ENCODE results near the gene KCNE4.

DNA sequence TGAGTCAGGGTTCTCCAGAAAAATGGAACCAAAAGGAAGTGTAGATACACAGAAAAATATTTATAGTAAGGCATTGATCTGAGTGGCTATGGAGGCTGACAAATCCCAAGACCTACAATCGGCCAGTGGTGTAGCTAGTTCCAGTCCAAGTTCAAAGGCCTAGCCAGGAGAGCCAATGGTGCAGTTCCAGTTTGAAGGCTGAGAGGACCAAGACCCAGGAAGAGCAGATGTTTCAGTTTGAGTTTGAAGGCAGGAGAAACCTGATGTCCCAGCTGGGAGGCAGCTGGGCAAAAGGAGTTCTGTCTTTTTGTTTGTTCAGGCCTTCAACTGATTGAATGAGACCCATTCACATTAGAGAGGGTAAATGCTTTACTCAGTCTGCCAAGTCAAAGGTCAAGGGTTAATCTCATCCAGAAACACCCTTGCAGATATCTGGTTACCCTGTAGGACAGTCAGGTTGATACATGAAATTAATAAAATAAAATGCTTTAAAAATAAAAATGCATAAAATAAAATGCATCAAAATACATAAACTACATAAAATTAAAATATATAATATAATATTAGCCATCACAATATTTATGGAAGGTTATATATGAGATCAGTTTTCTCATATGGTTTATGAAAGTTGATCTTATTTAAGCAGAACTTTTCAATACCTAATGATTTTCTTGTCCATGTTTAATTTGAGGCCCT, 38.7 kb downstream of the KCNE4 start:
- no peak for TF ChIP-seq POLR2A (IDR thresholded peaks at IDR 0.05; ENCODE audit: extremely low read depth, insufficient read length)
- TF ChIP-seq, protein P1, sequence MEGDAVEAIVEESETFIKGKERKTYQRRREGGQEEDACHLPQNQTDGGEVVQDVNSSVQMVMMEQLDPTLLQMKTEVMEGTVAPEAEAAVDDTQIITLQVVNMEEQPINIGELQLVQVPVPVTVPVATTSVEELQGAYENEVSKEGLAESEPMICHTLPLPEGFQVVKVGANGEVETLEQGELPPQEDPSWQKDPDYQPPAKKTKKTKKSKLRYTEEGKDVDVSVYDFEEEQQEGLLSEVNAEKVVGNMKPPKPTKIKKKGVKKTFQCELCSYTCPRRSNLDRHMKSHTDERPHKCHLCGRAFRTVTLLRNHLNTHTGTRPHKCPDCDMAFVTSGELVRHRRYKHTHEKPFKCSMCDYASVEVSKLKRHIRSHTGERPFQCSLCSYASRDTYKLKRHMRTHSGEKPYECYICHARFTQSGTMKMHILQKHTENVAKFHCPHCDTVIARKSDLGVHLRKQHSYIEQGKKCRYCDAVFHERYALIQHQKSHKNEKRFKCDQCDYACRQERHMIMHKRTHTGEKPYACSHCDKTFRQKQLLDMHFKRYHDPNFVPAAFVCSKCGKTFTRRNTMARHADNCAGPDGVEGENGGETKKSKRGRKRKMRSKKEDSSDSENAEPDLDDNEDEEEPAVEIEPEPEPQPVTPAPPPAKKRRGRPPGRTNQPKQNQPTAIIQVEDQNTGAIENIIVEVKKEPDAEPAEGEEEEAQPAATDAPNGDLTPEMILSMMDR (IDR thresholded peaks at IDR 0.05; ENCODE audit: low read depth, low read length) = no peak
- TF ChIP-seq, protein P2, sequence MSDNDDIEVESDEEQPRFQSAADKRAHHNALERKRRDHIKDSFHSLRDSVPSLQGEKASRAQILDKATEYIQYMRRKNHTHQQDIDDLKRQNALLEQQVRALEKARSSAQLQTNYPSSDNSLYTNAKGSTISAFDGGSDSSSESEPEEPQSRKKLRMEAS (IDR thresholded peaks at IDR 0.05; ENCODE audit: low read depth, low read length) = no peak

Data from NB4 (cell line).